HFFc6 (cell line): ENCODE results near the gene PTPN4. TPM values are rescaled to one million over a fixed set of nuclear protein-coding genes. Genes with fewer than 3 reads are reported as not detected.

Source experiments
- DNase-seq: peaks from one replicate; pipeline ENCODE4 v3.0.0-alpha.2; 2018
- H3K27ac Mint-ChIP-seq: 2 replicates; pipeline ENCODE4 v1.8.0; 2020; ENCODE audit warnings: mild to moderate bottlenecking, mixed read lengths
- H3K27me3 Mint-ChIP-seq: 2 replicates; pipeline ENCODE4 v1.8.0; 2021; ENCODE audit warnings: mild to moderate bottlenecking, moderate library complexity, mixed read lengths; ENCODE audit not compliant: insufficient read depth
- H3K36me3 Mint-ChIP-seq: 2 replicates; pipeline ENCODE4 v1.8.0; 2021; ENCODE audit warnings: low read depth, mixed read lengths
- H3K4me1 Mint-ChIP-seq: 2 replicates; pipeline ENCODE4 v1.8.0; 2020; ENCODE audit warnings: low read depth, mixed read lengths
- H3K4me3 Mint-ChIP-seq: 2 replicates; pipeline ENCODE4 v1.8.0; 2020; ENCODE audit warnings: mild to moderate bottlenecking, moderate library complexity, mixed read lengths
- H3K9me3 Mint-ChIP-seq: 2 replicates; pipeline ENCODE4 v1.8.0; 2020; ENCODE audit warnings: mild to moderate bottlenecking, mixed read lengths
- long read RNA-seq: library from polyadenylated mRNA; unstranded; transcript quantifications from one replicate; pipeline ENCODE4 v2.0.0, GENCODE V29; 2019
- total RNA-seq, 6 experiments: library from RNA; stranded (reverse); fragmentation: NEBNext Ultra II Directional; extraction: Animal tissue kit (Norgen Biotek cat#: 25700); gene quantifications; 2 replicates in 1 of 6; 3 replicates in 5 of 6; pipeline ENCODE4 v1.2.3, GENCODE V29; 2021
- TF ChIP-seq, protein P1 (sequence below): fragments of 200-600 bp; sonication (generic); IDR thresholded peaks from 2 replicates; pipeline ENCODE4 v1.5.0; 2021; ENCODE audit warnings: antibody characterized with exemption, mild to moderate bottlenecking

Gene PTPN4, protein sequence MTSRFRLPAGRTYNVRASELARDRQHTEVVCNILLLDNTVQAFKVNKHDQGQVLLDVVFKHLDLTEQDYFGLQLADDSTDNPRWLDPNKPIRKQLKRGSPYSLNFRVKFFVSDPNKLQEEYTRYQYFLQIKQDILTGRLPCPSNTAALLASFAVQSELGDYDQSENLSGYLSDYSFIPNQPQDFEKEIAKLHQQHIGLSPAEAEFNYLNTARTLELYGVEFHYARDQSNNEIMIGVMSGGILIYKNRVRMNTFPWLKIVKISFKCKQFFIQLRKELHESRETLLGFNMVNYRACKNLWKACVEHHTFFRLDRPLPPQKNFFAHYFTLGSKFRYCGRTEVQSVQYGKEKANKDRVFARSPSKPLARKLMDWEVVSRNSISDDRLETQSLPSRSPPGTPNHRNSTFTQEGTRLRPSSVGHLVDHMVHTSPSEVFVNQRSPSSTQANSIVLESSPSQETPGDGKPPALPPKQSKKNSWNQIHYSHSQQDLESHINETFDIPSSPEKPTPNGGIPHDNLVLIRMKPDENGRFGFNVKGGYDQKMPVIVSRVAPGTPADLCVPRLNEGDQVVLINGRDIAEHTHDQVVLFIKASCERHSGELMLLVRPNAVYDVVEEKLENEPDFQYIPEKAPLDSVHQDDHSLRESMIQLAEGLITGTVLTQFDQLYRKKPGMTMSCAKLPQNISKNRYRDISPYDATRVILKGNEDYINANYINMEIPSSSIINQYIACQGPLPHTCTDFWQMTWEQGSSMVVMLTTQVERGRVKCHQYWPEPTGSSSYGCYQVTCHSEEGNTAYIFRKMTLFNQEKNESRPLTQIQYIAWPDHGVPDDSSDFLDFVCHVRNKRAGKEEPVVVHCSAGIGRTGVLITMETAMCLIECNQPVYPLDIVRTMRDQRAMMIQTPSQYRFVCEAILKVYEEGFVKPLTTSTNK
- 10 to 100 TPM; 12.0 to 20.3 (median 14.8) TPM for total RNA-seq
- long read RNA-seq, full-length matches to known transcripts = 1 of 2 reads
- long read RNA-seq, partial matches to known transcripts = 0 of 2 reads
- long read RNA-seq, other reads (novel, unspliced or antisense) = 1 of 2 reads

DNA sequence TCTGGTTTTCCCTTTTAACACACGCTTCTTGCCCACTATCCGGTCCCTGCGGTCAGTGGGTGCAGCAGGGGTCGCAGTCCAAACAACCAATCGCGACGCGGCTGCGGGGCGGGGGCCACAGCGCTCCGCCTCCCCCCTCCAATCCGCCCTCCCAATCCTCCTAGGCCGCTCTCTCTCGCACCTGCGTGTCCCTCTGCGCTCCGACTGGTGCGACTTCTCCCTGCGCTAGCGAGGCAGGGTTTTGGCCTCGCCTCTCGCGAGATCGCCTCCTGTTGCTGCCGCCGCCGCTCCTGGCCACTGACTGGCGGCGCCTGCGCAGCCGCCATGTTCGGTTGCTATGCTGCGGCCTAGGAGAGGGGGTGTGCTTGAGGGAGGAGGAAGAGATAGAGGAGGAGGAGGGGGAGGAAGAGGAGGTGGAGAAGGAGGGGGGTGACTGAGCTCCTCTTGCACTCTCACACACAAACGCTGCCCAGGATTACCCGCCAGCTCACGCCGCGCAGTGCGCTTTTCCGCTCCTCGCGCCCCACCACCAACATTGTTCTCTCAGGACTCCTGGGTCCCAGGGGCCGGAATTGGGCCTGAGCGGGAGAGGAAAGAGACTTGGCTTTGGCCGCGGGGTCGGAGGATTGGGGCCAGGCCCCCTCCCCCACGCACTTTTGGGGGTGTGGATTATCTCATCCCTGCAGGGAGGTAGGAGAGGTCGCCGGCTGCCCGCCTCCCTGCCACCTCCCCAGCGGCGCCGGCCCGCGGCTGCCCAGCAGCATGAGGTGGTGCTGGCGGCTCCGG is at the start of gene PTPN4:
Gene PTPN4, plus strand, starts transcription at position 472 of the 786 bp plus-strand sequence. CDS start 49,932 bp downstream, outside the sequence.
- Mint-ChIP-seq H3K36me3 (no peaks in the 10 kb centered on the region), H3K4me1 (peaks cover 54% of the 10 kb centered on the region), H3K27ac (peak within 1 kb of the TSS; percentile 89), H3K27me3 (no peaks in the 10 kb centered on the region; the same call in none of the 2 replicates), H3K4me3 (peak within 1 kb of the TSS; percentile 91), H3K9me3 (no peaks in the 10 kb centered on the region)
- peak; percentile 97 for DNase-seq
- TF ChIP-seq, protein P1, sequence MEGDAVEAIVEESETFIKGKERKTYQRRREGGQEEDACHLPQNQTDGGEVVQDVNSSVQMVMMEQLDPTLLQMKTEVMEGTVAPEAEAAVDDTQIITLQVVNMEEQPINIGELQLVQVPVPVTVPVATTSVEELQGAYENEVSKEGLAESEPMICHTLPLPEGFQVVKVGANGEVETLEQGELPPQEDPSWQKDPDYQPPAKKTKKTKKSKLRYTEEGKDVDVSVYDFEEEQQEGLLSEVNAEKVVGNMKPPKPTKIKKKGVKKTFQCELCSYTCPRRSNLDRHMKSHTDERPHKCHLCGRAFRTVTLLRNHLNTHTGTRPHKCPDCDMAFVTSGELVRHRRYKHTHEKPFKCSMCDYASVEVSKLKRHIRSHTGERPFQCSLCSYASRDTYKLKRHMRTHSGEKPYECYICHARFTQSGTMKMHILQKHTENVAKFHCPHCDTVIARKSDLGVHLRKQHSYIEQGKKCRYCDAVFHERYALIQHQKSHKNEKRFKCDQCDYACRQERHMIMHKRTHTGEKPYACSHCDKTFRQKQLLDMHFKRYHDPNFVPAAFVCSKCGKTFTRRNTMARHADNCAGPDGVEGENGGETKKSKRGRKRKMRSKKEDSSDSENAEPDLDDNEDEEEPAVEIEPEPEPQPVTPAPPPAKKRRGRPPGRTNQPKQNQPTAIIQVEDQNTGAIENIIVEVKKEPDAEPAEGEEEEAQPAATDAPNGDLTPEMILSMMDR = no peak

DNA sequence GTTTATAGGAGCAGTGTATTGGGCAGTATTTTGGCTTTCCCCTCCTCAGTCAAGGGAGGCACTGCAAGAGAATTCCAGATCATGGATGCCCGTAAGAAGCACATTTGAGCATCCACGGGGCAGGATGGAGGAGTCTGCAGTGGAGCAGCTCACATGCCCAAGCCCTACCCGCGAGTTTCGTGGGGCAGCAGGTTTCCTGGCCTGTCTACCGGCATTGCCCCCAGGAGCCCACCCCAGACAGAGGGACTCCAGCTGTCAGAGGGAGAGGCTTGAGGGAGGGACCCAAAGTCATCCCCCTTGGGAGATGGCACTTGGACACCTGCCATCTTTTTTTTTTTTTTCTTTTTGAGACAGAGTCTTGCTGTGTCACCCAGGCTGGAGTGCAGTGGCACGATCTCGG is 49.4 kb upstream of the PTPN4 start:
- no peaks in the 10 kb centered on the region for H3K36me3 Mint-ChIP-seq
- no peak for DNase-seq
- H3K9me3 Mint-ChIP-seq = 0 out of 2 replicates have a peak, but pooled peaks cover 5% of the 10 kb centered on the region
- H3K4me3 Mint-ChIP-seq = no peak overlapping the region
- H3K27ac Mint-ChIP-seq = no peak overlapping the region
- peaks cover 12% of the 10 kb centered on the region for H3K27me3 Mint-ChIP-seq
- H3K4me1 Mint-ChIP-seq = no peaks in the 10 kb centered on the region; the same call in 1 of the 2 replicates
- TF ChIP-seq, protein P1 = no peak

DNA sequence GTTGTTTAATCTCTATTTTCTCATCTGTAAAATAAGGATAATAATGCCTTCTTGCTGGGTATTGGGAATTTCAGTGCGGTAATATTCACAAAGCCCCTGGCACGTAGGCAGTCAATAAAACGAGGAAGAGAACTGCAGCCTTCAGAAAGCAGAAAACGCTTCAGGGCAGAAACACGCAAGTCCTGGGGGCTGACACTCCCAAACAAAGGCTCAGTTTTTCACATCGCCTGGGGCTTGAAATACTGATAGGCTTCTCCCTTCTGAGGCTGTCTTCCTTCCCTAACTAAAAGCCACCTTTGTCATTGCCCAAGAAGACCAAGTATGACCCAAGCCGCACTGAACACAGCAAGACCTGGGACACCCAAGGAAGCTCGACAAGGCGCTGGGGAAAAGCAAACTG is 48.4 kb upstream of the PTPN4 start:
- no peak for DNase-seq
- Mint-ChIP-seq H3K36me3 (no peaks in the 10 kb centered on the region), H3K4me1 (no peaks in the 10 kb centered on the region; the same call in 1 of the 2 replicates), H3K4me3 (no peak overlapping the region), H3K9me3 (no peaks in the 10 kb centered on the region), H3K27me3 (peaks cover 20% of the 10 kb centered on the region), H3K27ac (no peak overlapping the region)
- TF ChIP-seq, protein P1 = no peak

DNA sequence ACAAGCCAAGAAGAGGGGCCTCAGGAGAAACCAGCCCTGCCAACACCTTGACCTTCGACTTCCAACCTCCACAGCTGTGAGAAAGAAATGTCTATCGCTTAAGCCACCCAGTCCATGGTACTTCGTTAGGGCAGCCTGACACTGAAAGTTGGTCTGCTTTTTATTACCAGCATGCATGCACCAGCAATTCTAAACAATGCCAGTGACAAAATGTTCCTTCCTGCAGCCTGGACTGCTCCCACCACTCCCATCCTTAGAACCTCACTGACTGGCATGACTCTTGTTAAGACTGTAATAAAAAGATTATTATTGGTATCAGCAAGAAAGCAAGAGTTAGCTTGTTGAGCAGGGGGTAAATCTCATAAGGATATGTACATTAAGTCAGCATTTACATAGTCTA is 47.2 kb upstream of the PTPN4 start:
- H3K36me3 Mint-ChIP-seq = no peaks in the 10 kb centered on the region
- no peaks in the 10 kb centered on the region; the same call in 1 of the 2 replicates for H3K4me1 Mint-ChIP-seq
- H3K9me3 Mint-ChIP-seq = no peaks in the 10 kb centered on the region
- no peak overlapping the region for H3K27ac Mint-ChIP-seq
- no peak for DNase-seq
- TF ChIP-seq, protein P1 = no peak
- H3K27me3 Mint-ChIP-seq = peaks cover 24% of the 10 kb centered on the region
- no peak overlapping the region for H3K4me3 Mint-ChIP-seq
